ENCODE data around the gene KSR2. TPM values are rescaled to one million over a fixed set of nuclear protein-coding genes. Genes with fewer than 3 reads are reported as not detected.

Gene KSR2
- total and polyA plus RNA-seq, 2 donors (not counting 3 experiments of a cell fraction or from before 2014, with no cell fraction given) = 2.1 to 5.2 TPM

DNA sequence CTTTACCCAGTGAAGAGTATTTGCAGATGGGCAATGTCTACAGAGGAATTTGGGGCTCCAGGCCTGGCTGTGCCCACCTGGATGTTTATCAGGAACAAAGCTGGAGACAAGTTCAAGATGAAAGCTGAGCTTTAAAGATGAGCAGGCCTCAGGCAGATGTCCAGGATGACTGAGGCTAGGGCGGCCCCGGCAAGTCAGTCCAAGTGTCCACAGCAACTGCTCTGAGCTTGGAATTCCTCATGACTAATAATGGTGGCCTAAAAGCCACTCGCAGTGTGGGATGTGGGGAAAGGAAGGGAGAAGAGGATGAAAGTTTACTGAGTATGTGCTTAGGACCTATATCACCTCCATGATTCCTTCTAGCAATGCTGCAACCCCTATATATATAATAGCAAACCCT lies 479.1 kb downstream of the KSR2 start:
- BruUV-seq (replicated peaks) = no TSS peak
- no peak overlapping the region for H3K4me3 ChIP-seq (replicated peaks in 1 of 3; ENCODE audit: insufficient read depth in 1 of 3, low read depth in 1 of 3, low read length in 3 of 3)
- no peak for FAIRE-seq
- H2AFZ ChIP-seq (ENCODE audit: low read depth, low read length) = no peak overlapping the region
- no peak overlapping the region for H3K4me2 ChIP-seq (ENCODE audit: insufficient read depth, low read length)
- H3K4me1 ChIP-seq (ENCODE audit: control insufficient read depth, extremely low read depth, insufficient read depth, low read length) = peaks cover 9% of the 10 kb centered on the region
- TF ChIP-seq JUN (IDR thresholded peaks at IDR 0.05; ENCODE audit: borderline replicate concordance, insufficient read depth, insufficient read length, low read depth) (no peak), FOS (IDR thresholded peaks at IDR 0.05; ENCODE audit: borderline replicate concordance, insufficient read depth, low read length) (no peak), MYC (IDR thresholded peaks at IDR 0.05; ENCODE audit: low read depth, low read length) (no peak), POLR2A (IDR thresholded peaks at IDR 0.05; ENCODE audit: low read depth, low read length) (no peak), GATA2 (IDR thresholded peaks at IDR 0.05; ENCODE audit: insufficient read depth, insufficient read length, low read depth, low read length) (no peak), POLR2AphosphoS5 (IDR thresholded peaks at IDR 0.05; ENCODE audit: insufficient read depth, low read depth, low read length) (no peak), EZH2 (IDR thresholded peaks at IDR 0.05; ENCODE audit: borderline replicate concordance, low read depth, low read length, severe bottlenecking) (no peak), MAX (IDR thresholded peaks at IDR 0.05; ENCODE audit: insufficient read depth, insufficient read length) (no peak)
- TF ChIP-seq, protein P1, sequence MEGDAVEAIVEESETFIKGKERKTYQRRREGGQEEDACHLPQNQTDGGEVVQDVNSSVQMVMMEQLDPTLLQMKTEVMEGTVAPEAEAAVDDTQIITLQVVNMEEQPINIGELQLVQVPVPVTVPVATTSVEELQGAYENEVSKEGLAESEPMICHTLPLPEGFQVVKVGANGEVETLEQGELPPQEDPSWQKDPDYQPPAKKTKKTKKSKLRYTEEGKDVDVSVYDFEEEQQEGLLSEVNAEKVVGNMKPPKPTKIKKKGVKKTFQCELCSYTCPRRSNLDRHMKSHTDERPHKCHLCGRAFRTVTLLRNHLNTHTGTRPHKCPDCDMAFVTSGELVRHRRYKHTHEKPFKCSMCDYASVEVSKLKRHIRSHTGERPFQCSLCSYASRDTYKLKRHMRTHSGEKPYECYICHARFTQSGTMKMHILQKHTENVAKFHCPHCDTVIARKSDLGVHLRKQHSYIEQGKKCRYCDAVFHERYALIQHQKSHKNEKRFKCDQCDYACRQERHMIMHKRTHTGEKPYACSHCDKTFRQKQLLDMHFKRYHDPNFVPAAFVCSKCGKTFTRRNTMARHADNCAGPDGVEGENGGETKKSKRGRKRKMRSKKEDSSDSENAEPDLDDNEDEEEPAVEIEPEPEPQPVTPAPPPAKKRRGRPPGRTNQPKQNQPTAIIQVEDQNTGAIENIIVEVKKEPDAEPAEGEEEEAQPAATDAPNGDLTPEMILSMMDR (IDR thresholded peaks at IDR 0.05; ENCODE audit: extremely low read depth in 1 of 2, insufficient read depth in 1 of 2, low read depth in 1 of 2, low read length in 2 of 2) = no peak
- H3K27ac ChIP-seq (ENCODE audit: insufficient read depth, low read depth, low read length) = no peak overlapping the region
- H3K36me3 ChIP-seq (ENCODE audit: control insufficient read depth in 2 of 2, extremely low read depth in 1 of 2, insufficient read depth in 2 of 2, low read length in 2 of 2) = no peaks in the 10 kb centered on the region
- intact Hi-C loops (cut with micrococcal nuclease) (loop anchor here (5.0 kb wide), 1 partner anchor 198 kb away; no protein-coding TSS in a partner anchor), dilution Hi-C loops (cut with MboI; ENCODE audit: extremely low pct_ligation_motif_present, low sequenced_read_pairs) (no loop called here)
- ChIA-PET CTCF (interaction anchor here (1.4 kb wide), 1 partner anchor 123 kb away, joined by 4 read pairs; no protein-coding TSS in a partner anchor), POLR2A (no interaction called here)
- no peaks in the 10 kb centered on the region for H3K79me2 ChIP-seq (ENCODE audit: control insufficient read depth, insufficient read depth, low read length)
- no peaks in the 10 kb centered on the region for H3K9me1 ChIP-seq (replicated peaks; ENCODE audit: control insufficient read depth, extremely low read depth, insufficient read depth, low read length)
- no peaks in the 10 kb centered on the region for H4K20me1 ChIP-seq (replicated peaks; ENCODE audit: control insufficient read depth, extremely low read depth, insufficient read depth, low read length)
- H3K9ac ChIP-seq (replicated peaks; ENCODE audit: extremely low read depth, insufficient read depth, low read length) = no peak overlapping the region
- DNase-seq (ENCODE audit: low read depth, low spot score) = no peak
- no peaks in the 10 kb centered on the region for H3K27me3 ChIP-seq (ENCODE audit: control insufficient read depth in 2 of 2, insufficient read depth in 2 of 2, low read length in 2 of 2)
- H3K9me3 ChIP-seq (replicated peaks; ENCODE audit: control insufficient read depth, insufficient read depth, low read length) = no peaks in the 10 kb centered on the region

Data from endothelial cell of umbilical vein (primary cell).